ENCODE measurements around the gene SYNDIG1. TPM values are rescaled to one million over a fixed set of nuclear protein-coding genes. Genes with fewer than 3 reads are reported as not detected.

SYNDIG1 gene
- total RNA-seq, 1 donor from 2014 or later, result not detected

- intact Hi-C loops (cut with micrococcal nuclease), result no loop called here
Measured at GRCh38 chr20:24686156-24686555, 216.7 kb downstream of the SYNDIG1 start.

- intact Hi-C loops (cut with micrococcal nuclease), result no loop called here
Measured at GRCh38 chr20:24690408-24690807, 221.0 kb downstream of the SYNDIG1 start.

- intact Hi-C loops (cut with micrococcal nuclease), result no loop called here
Measured at GRCh38 chr20:24691901-24692351, 222.5 kb downstream of the SYNDIG1 start.

GRCh38 chr20:24692446-24693200 lies 223.2 kb downstream of the SYNDIG1 start:
- intact Hi-C loops (cut with micrococcal nuclease), result no loop called here

DNA sequence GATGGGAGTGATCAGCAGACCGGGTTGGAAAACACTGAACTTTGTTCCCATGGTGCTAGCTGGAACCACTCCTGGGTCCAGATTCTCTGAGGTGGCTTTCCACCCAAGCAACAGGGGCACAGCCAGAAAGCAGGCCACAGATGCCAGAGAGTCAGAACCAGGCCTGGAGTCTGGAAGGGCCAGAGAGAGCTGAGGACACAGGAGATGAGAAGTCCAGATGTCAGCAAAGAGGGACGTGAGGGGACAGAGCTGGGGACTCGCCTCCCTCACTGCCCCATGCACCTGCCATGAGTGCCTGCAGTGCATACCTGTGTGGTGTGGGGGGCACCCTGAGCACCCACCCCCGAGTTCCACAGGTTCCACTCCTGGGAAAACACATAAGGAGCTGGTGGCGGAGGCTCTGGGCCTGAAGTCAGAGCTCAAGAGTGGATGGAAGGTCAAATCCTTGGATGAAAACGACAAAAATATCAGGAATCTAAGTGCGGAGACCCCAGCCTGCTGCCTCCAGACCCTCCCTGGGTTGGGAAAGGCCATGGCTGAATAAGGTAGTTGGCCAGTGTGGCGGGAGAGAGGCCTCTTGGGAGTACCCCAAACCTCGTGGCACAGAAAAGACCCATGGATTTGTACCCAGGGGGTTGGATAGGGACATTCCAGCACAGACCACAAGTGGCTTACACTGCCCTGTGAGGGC lies 224.2 kb downstream of the SYNDIG1 start:
- intact Hi-C loops (cut with micrococcal nuclease), result no loop called here

DNA sequence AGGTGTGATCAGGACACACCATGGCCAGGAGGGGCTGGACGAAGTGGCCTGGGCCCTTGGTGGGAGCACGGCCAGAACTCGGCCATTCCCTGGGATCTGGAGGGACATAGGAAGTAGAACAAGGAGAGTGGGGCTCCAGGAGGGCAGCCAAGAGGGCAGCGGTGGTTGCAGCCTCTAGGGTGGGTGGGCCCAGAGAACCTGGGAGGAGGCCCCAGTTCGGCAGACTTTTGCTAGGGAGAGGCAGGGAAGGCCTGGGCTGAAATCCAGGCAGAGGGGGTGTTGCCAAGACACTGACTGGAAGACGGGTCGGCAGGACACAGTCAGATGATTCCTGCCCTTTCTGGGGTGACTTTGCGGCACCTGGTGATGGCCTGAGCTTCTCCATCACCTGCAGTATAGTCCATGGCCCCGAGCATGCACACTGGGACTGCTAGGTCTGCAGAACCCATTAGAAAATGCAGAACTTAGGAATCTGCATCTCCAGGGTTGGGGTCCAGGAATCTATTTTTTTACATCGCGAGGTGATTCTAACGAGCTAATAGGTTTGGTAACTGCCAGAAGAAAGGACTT lies 224.8 kb downstream of the SYNDIG1 start:
- intact Hi-C loops (cut with micrococcal nuclease), result no loop called here

DNA sequence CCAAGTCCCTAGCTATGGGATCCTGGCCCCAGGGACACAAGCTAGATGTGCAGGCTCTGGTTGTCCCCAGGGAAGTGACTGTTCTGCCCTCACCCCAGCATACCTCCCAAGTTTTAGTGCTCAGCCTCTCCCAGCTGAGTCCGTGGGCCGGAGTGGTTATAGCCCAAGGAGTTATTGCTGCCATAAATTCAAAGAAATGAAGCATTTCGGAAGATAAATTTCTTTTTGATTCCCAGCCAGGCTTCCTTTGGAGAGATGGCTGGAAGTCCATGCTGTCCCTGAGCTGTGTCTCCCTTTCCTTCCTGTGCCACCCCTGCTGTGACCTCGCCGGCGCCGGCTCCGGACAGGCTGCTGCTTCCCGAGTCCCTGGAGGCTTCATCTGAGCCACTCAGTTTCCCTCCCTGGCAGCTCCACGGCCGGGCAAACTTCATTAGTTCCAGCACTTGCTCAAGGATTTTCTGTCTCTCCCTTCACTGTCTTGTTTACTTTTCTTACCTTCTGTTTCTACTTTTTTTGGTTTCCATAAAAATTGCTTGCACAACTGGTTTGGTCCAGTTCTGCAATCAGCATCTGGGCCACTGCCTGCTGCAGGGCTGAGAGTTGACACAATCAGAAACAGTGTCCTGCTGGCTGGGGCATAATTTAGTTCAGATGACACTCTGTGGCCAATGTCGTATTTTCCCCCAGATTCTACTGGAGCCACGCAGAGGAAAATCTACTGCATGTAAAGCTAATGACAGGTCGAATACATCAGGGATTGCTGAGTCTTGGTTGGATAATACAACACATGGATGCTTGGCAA lies 225.5 kb downstream of the SYNDIG1 start:
- intact Hi-C loops (cut with micrococcal nuclease), result no loop called here

DNA sequence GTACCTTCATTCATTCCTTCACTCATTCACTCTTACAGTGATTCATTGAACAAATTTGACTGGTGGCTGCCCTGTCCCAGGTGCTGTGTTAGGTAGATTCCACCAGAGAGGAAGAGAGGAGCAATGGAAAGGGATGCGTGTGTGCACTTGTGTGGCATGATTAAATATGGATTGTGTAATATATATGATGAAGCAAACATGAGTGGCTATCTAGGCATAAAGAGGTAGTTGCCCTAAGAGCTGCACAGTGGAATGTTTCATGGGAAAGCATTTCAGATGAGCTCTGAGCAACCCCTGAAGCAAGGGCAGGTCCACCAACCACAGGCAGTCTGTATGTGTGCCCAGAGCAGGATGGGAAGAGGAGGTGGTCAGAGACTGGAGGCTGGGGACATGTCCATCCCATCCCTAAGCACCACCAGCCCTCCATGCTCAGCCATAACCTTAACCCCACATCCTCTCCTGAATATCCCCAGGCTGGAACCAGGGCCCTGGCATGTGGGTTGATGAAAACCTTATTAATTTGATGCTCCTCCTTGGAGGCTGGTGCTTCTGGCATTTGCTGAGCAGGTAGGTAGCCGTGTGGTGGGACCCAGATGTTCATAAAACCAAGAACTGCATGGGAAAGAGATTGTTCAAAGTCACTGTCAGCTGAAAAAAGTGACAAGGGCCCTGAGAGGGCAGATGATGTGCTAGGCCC lies 226.2 kb downstream of the SYNDIG1 start:
- intact Hi-C loops (cut with micrococcal nuclease), result no loop called here

GRCh38 chr20:24696396-24696795 lies 227.0 kb downstream of the SYNDIG1 start:
- intact Hi-C loops (cut with micrococcal nuclease), result no loop called here

DNA sequence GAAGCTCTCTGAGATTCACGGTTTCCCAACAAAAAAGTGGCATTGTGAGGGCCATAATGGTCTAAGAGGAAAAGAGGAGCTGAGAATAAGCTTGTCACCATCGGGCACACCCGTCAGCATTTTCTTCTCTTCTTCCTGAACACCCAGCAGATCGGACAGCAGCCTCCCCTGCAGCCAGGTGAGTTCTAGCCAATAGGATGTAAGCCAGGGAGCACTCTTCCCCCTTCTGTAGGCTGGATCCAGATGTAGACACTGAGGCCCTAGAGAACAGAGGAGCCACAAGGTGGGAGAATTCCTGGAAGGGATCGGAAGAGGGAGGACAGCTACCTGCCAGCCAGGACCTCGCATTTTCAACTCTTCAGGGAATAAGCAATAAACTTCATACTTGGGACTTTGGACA lies 228.0 kb downstream of the SYNDIG1 start:
- intact Hi-C loops (cut with micrococcal nuclease), result no loop called here

DNA sequence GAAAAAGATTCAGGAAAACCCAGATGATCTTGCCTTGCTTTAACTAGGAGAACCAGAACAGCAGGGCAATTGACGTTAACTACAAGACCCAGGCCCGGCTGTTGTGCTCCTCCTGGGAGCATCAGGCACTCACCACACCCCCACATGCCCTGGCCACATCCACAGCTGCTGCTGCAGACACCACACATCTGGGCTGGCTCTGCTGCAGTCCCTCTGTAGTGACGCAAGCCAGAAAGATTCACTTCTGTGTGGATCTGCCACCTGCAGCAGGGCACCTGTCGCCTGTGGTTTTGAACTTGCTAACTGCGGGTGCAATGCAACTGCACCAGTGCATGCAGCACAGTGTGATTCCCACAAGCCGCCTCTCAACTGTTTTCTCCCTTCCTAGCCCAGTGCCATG lies 228.8 kb downstream of the SYNDIG1 start:
- intact Hi-C loops (cut with micrococcal nuclease), result no loop called here

DNA sequence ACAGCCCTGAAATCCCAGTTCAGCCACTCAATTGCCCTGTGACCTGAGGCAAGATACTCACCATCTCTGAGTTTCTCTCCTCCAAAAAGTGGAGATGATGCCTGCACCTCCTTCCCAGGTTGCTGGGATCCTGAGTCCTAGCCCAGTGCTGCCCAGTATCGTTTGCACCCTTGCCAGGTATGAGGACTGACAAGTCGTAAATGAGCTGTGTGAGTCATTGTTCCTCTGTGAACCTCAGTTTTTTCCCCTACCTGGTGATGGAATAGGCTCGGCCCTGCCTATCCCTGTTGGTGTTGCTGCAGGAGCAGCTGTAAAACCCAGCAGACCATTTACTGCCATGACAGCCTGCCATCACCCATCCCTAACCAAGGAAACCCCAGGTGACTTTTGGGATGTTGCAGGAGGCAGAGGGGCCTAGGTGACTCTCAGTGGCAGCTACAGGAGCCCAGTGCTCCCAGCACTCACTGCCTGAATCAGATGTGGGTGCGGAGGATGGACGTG lies 229.3 kb downstream of the SYNDIG1 start:
- intact Hi-C loops (cut with micrococcal nuclease), result no loop called here

- intact Hi-C loops (cut with micrococcal nuclease), result no loop called here
Measured at GRCh38 chr20:24699321-24700165, 230.1 kb downstream of the SYNDIG1 start.

DNA sequence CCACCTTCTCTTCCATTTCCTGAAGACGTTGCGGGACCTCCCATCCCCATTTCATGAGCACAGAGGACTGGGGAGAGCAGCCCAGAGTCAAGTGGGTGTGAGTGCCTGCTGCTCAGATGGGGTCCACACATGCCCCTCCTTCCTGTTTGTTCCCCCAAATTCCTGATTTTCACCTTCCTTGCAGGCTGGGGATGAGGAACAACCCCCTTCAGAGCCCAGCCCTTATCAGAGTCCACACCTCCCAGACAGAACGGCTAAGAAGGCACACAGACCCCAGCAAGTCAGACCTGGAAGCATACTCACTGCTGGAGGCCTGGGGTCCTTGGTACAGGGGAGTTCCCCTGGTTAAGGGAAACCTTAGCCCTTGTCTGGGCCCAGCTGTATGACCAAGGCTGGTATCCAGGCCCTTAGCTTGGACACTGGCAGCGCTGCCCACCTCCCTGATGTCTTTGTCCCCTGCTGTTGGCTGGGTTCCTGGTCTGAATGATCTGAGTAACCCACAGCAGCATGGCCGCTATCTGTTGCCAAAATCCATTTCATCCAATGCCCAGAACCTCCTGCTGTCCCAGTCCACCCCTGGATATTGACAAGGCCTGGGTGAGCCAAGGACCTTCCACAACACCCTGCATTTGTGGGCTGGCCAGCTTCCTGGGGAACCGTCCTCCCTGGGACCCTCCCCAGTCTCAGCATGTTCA lies 230.9 kb downstream of the SYNDIG1 start:
- intact Hi-C loops (cut with micrococcal nuclease), result no loop called here

DNA sequence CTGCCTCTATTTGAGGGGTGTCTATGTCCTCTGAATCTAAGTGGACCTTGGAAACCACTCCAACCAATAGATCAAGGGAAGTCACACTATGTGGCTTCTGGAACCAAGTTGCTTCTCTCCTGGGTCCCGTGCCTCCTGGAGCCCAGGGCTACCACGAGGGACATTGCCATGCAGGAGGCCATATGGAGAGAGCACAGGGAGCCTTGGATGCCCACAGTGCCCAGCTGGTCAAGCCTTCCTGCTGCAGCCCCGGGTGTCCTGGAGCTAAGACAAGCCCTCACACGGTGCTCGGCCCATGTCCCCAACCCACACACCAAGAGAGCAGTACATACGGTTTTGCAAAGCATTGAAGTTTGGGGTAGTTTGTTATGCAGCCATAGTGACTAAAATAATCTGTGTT lies 231.6 kb downstream of the SYNDIG1 start:
- intact Hi-C loops (cut with micrococcal nuclease), result no loop called here

DNA sequence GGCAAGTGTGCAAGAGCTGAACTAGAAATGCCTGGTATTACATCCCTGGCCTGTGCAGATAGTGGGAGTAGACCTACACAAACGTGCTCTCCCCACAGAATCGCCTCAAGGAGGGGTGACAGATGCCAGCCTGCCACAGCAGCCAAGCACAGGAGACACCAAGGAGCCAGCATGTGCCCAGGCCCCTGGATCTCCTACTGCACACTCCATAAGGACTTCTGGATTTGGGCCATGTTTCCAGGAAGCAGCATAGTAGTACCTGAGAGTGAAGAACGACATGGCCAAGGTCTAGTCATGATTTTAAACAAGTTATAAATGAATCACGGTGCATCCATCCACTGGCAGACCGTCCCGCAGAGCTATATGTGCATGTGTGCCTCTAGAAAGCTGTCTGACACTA lies 232.2 kb downstream of the SYNDIG1 start:
- intact Hi-C loops (cut with micrococcal nuclease), result no loop called here

DNA sequence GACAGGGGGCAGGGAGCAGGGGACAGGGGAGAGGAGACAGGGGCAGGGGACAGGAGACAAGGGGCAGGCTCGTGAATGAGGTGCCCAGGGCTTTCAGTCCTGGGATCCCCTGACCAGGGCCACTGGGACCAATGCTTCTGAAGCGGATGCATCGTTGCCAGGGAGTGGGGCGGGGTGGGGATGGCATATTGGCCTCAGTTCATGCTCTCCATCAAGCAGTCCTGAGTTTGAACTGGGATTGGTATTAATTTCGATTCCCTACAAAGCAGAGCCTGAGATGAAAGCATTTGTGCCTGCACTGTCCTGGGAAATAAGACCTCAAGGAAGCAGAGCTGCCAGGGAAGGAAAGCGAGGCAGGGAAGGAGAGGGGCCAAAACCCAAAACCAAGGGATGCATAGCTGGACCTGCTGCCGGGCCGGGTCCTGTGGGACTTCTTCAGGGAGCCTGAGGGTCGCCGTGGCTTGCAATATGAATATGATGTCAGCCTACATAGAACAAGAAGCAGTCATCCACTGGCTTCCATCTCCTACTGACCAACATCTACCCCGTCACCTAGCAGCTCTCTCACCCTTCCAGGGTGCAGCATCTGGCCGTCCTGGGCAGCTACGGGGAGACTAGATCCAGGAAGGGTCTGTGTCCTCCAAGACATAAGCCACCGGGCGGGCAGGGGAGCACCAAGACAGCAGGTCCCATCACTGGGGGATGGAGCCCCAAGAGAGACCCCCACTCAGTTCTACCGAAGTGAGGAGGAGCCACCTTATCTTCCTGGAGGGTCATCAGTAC lies 233.3 kb downstream of the SYNDIG1 start:
- intact Hi-C loops (cut with micrococcal nuclease), result no loop called here

DNA sequence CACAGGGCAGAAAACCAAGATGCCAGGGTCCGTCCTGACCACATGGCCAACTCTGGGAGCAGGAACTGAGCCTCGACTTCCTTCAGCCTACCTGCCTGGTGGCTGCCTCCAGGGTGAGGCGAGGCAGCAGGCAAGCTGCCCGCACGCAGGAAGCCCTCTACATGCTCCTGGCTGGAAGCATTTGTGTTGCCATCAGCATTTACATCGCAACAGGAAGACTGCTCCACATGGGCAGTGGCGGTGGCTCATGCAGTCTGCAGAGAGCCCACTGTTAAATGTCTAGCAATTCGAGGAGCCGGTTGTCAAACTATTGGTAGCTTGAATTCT lies 233.8 kb downstream of the SYNDIG1 start:
- intact Hi-C loops (cut with micrococcal nuclease), result no loop called here

GRCh38 chr20:24704899-24705298 lies 235.5 kb downstream of the SYNDIG1 start:
- intact Hi-C loops (cut with micrococcal nuclease), result no loop called here

Data from T-helper 2 cell treated with Interferon-gamma antibody and Interleukin-4, amounts not matched to agents 100 ng/mL and 5 ng/mL, for 36 hours (primary cell).